ENCODE results near the gene SLC47A1.
"Not testable (repeated sequence)": the region's sequence is repeated elsewhere in the genome, so short reads cannot be mapped to it uniquely, and the experiment has no call there.

Gene SLC47A1

GRCh38 chr17:19510903-19511302, 22.8 kb upstream of the SLC47A1 start:
- Histone ChIP-seq H3K4me2 (ENCODE audit: low read depth, low read length, poor library complexity, severe bottlenecking) (no peak overlapping the region), H3K9me2 (replicated peaks; ENCODE audit: low read depth, low read length) (no peaks in the 10 kb centered on the region), H3K4me1 (ENCODE audit: insufficient read depth, low read length, poor library complexity, severe bottlenecking) (no peaks in the 10 kb centered on the region), H4K20me1 (ENCODE audit: insufficient read depth, low read length, poor library complexity, severe bottlenecking) (no peaks in the 10 kb centered on the region), H3F3A (ENCODE audit: low read depth) (no peaks in the 10 kb centered on the region), H3K9ac (ENCODE audit: low read depth, low read length, poor library complexity, severe bottlenecking) (no peak overlapping the region), H3K9me3 (ENCODE audit: insufficient read depth, low read depth, low read length) (no peaks in the 10 kb centered on the region), H2AFZ (ENCODE audit: low read length) (no peak overlapping the region), H3K4me3 (ENCODE audit: low read length, poor library complexity, severe bottlenecking) (no peak overlapping the region), H3K27me3 (ENCODE audit: insufficient read depth, low read length, poor library complexity, severe bottlenecking) (no peaks in the 10 kb centered on the region), H3K36me3 (ENCODE audit: insufficient read depth, low read length) (no peaks in the 10 kb centered on the region), H3K79me2 (ENCODE audit: insufficient read depth, low read length) (no peaks in the 10 kb centered on the region)
- TF ChIP-seq CTCF (conservative IDR thresholded peaks at IDR 0.05; ENCODE audit: low read length) (no peak), EZH2phosphoT487 (IDR thresholded peaks at IDR 0.05; ENCODE audit: borderline replicate concordance) (no peak)

- Histone ChIP-seq H3F3A (ENCODE audit: low read depth) (no peaks in the 10 kb centered on the region), H3K9ac (ENCODE audit: low read depth, low read length, poor library complexity, severe bottlenecking) (no peak overlapping the region), H3K79me2 (ENCODE audit: insufficient read depth, low read length) (no peaks in the 10 kb centered on the region), H3K4me2 (ENCODE audit: low read depth, low read length, poor library complexity, severe bottlenecking) (no peak overlapping the region), H3K27me3 (ENCODE audit: insufficient read depth, low read length, poor library complexity, severe bottlenecking) (no peaks in the 10 kb centered on the region), H2AFZ (ENCODE audit: low read length) (no peak overlapping the region), H4K20me1 (ENCODE audit: insufficient read depth, low read length, poor library complexity, severe bottlenecking) (no peaks in the 10 kb centered on the region), H3K36me3 (ENCODE audit: insufficient read depth, low read length) (no peaks in the 10 kb centered on the region), H3K9me3 (ENCODE audit: insufficient read depth, low read depth, low read length) (no peaks in the 10 kb centered on the region), H3K4me1 (ENCODE audit: insufficient read depth, low read length, poor library complexity, severe bottlenecking) (no peaks in the 10 kb centered on the region), H3K4me3 (ENCODE audit: low read length, poor library complexity, severe bottlenecking) (no peak overlapping the region), H3K9me2 (replicated peaks; ENCODE audit: low read depth, low read length) (no peaks in the 10 kb centered on the region)
- no peak for TF ChIP-seq EZH2phosphoT487 (IDR thresholded peaks at IDR 0.05; ENCODE audit: borderline replicate concordance)
- TF ChIP-seq CTCF (conservative IDR thresholded peaks at IDR 0.05; ENCODE audit: low read length) = peak; percentile 92
These were observed 19.7 kb upstream of the SLC47A1 start for GRCh38 chr17:19513897-19514488.

GRCh38 chr17:19517699-19518098, 16.0 kb upstream of the SLC47A1 start:
- no peak overlapping the region for H3K4me2 ChIP-seq (ENCODE audit: low read depth, low read length, poor library complexity, severe bottlenecking)
- no peaks in the 10 kb centered on the region for H3K79me2 ChIP-seq (ENCODE audit: insufficient read depth, low read length)
- H4K20me1 ChIP-seq (ENCODE audit: insufficient read depth, low read length, poor library complexity, severe bottlenecking) = no peaks in the 10 kb centered on the region
- no peaks in the 10 kb centered on the region for H3F3A ChIP-seq (ENCODE audit: low read depth)
- no peak overlapping the region for H2AFZ ChIP-seq (ENCODE audit: low read length)
- no peak for TF ChIP-seq EZH2phosphoT487 (IDR thresholded peaks at IDR 0.05; ENCODE audit: borderline replicate concordance)
- TF ChIP-seq CTCF (conservative IDR thresholded peaks at IDR 0.05; ENCODE audit: low read length) = no peak
- H3K27me3 ChIP-seq (ENCODE audit: insufficient read depth, low read length, poor library complexity, severe bottlenecking) = no peaks in the 10 kb centered on the region
- no peaks in the 10 kb centered on the region for H3K36me3 ChIP-seq (ENCODE audit: insufficient read depth, low read length)
- no peaks in the 10 kb centered on the region for H3K4me1 ChIP-seq (ENCODE audit: insufficient read depth, low read length, poor library complexity, severe bottlenecking)
- no peak overlapping the region for H3K4me3 ChIP-seq (ENCODE audit: low read length, poor library complexity, severe bottlenecking)
- no peak overlapping the region for H3K9ac ChIP-seq (ENCODE audit: low read depth, low read length, poor library complexity, severe bottlenecking)
- no peaks in the 10 kb centered on the region for H3K9me3 ChIP-seq (ENCODE audit: insufficient read depth, low read depth, low read length)
- no peaks in the 10 kb centered on the region for H3K9me2 ChIP-seq (replicated peaks; ENCODE audit: low read depth, low read length)

- H2AFZ ChIP-seq (ENCODE audit: low read length); H3K79me2 ChIP-seq (ENCODE audit: insufficient read depth, low read length); H3K36me3 ChIP-seq (ENCODE audit: insufficient read depth, low read length); H3K9me3 ChIP-seq (ENCODE audit: insufficient read depth, low read depth, low read length); H3K9me2 ChIP-seq (replicated peaks; ENCODE audit: low read depth, low read length); H3K4me3 ChIP-seq (ENCODE audit: low read length, poor library complexity, severe bottlenecking); H4K20me1 ChIP-seq (ENCODE audit: insufficient read depth, low read length, poor library complexity, severe bottlenecking); H3K4me1 ChIP-seq (ENCODE audit: insufficient read depth, low read length, poor library complexity, severe bottlenecking); H3K27me3 ChIP-seq (ENCODE audit: insufficient read depth, low read length, poor library complexity, severe bottlenecking); H3F3A ChIP-seq (ENCODE audit: low read depth); H3K4me2 ChIP-seq (ENCODE audit: low read depth, low read length, poor library complexity, severe bottlenecking); H3K9ac ChIP-seq (ENCODE audit: low read depth, low read length, poor library complexity, severe bottlenecking): not testable (repeated sequence)
These were observed 14.0 kb upstream of the SLC47A1 start for GRCh38 chr17:19519388-19520291.

Data from Loucy (cell line).